Stomach (tissue), 9 donors: ENCODE measurements around the gene GCGR. TPM values are rescaled to one million over a fixed set of nuclear protein-coding genes. Genes with fewer than 3 reads are reported as not detected.

ENCODE experiments used
- DNase-seq, 2 donors: peaks; one replicate each; pipeline versions ENCODE4 v3.0.0 to v3.0.0-alpha.2; 2013 to 2019
- H3K27ac ChIP-seq, 5 donors: fragments of 200-600 bp in 4 of 5; sonication (generic) in 4 of 5; one replicate each; pipeline ENCODE4 v1.5.1; 2013 to 2019; ENCODE audit warnings: mild to moderate bottlenecking in 1 of 5, moderate library complexity in 1 of 5
- H3K27me3 ChIP-seq, 3 donors: fragments of 200-600 bp; sonication (generic); one replicate each; pipeline ENCODE4 v1.5.1; 2017 to 2019; ENCODE audit warnings: mixed run types in 1 of 3
- H3K36me3 ChIP-seq, 4 donors: fragments of 200-600 bp; sonication (generic); 1 replicate in 3 of 4; 2 replicates in 1 of 4; pipeline ENCODE4 v1.5.1; 2016 to 2019
- H3K4me1 ChIP-seq, 4 donors: fragments of 200-600 bp; sonication (generic); one replicate each; pipeline ENCODE4 v1.5.1; 2016 to 2019
- H3K4me3 ChIP-seq, 4 donors: fragments of 200-600 bp; sonication (generic) in 3 of 4; one replicate each; pipeline ENCODE4 v1.5.1; 2016 to 2019; ENCODE audit warnings: mild to moderate bottlenecking in 1 of 4
- H3K9me3 ChIP-seq, 4 donors: fragments of 200-600 bp; sonication (generic); one replicate each; pipeline ENCODE4 v1.5.1; 2016 to 2019
- CTCF ChIP-seq, 7 experiments: fragments of 450-650 bp in 4 of 7; fragments of 200-600 bp in 3 of 7; sonication (generic) in 3 of 7; IDR thresholded peaks; one replicate each; pipeline ENCODE4 v1.5.1; 2016 to 2019; ENCODE audit warnings: antibody characterized with exemption in 7 of 7, control low read depth in 2 of 7, mild to moderate bottlenecking in 1 of 7
- EP300 ChIP-seq: sonication (generic); formaldehyde crosslinking; IDR thresholded peaks from one replicate; pipeline ENCODE4 v1.6.1; 2017; ENCODE audit warnings: antibody characterized with exemption
- POLR2A ChIP-seq, 4 donors: fragments of 450-650 bp; IDR thresholded peaks; one replicate each; pipeline ENCODE4 v1.6.1; 2016; ENCODE audit warnings: antibody characterized with exemption in 4 of 4, control low read depth in 2 of 4, mild to moderate bottlenecking in 1 of 4, moderate library complexity in 1 of 4
- POLR2AphosphoS5 ChIP-seq, 3 donors: sonication (generic); formaldehyde crosslinking; IDR thresholded peaks; one replicate each; pipeline ENCODE4 v1.6.1; 2016; ENCODE audit warnings: antibody characterized with exemption in 3 of 3
- WGBS, 5 donors: extraction: QIAGEN DNeasy Blood & Tissue Kit in 3 of 5; methylation state at CpG; one replicate each; pipeline versions ENCODE4 v1.1.5 to v1.1.7; 2013 to 2018; 5-methylcytosine and 5-hydroxymethylcytosine counted together
- intact Hi-C: fragments of 100-400 bp; cut with DNase I; formaldehyde crosslinking; loops from one replicate; pipeline ENCODE4 v1.15.1; 2023; ENCODE audit warnings: low total_unique reads
- polyA plus RNA-seq, 3 donors: library from polyadenylated mRNA; stranded (reverse); fragments of 200-250 nt; gene quantifications; one replicate each; pipeline ENCODE4 v1.2.3, GENCODE V29; 2013
- total RNA-seq, 5 donors: library from RNA; depleted of rRNA; stranded (reverse); fragments of >200 nt; gene quantifications; one replicate each; pipeline versions ENCODE4 v1.1.0 to v1.2.3, GENCODE V29; 2014 to 2016
- donor health status: healthy with polysubstance abuse.
- donor health status: Bipolar disorder and iron deficiency.
- donor health status: healthy.

The GCGR gene
- total and polyA plus RNA-seq, 8 donors = 0.38 to 0.55 TPM; not detected in 6

GRCh38 chr17:81801327-81801726, 2.6 kb upstream of the GCGR start:
- TF ChIP-seq POLR2A (IDR thresholded peaks at IDR 0.05) (no peak), EP300 (no peak), POLR2AphosphoS5 (IDR thresholded peaks at IDR 0.05) (no peak)
- H3K4me3 ChIP-seq = no peak overlapping the region
- intact Hi-C loops = no loop called here
- H3K36me3 ChIP-seq = no peaks in the 10 kb centered on the region
- no peak overlapping the region for H3K27ac ChIP-seq
- DNase-seq = no peak
- H3K9me3 ChIP-seq = no peaks in the 10 kb centered on the region
- peaks cover 18 to 29% (median 24%) of the 10 kb centered on the region in 4 donors for H3K4me1 ChIP-seq
- WGBS, 5 donors = 83 to 92% (median 88%) methylated on average over 9 of the region's 9 CpGs
- peaks cover 27 to 69% (median 53%) of the 10 kb centered on the region in 3 donors for H3K27me3 ChIP-seq

- intact Hi-C loops = no loop called here
- Histone ChIP-seq H3K27me3 (peaks cover 27 to 78% (median 61%) of the 10 kb centered on the region in 3 donors), H3K27ac (no peak overlapping the region), H3K9me3 (no peaks in the 10 kb centered on the region), H3K36me3 (no peaks in the 10 kb centered on the region), H3K4me1 (peaks cover 18 to 34% (median 24%) of the 10 kb centered on the region in 4 donors), H3K4me3 (no peak overlapping the region)
- 78 to 84% (median 82%) methylated on average over 9 of the region's 9 CpGs for WGBS, 5 donors
- no peak for DNase-seq
- TF ChIP-seq CTCF (IDR thresholded peaks at IDR 0.05) = no peak
- TF ChIP-seq POLR2A (IDR thresholded peaks at IDR 0.05) = no peak
- no peak for TF ChIP-seq POLR2AphosphoS5 (IDR thresholded peaks at IDR 0.05)
- TF ChIP-seq EP300 = no peak
These were observed 1.7 kb upstream of the GCGR start for GRCh38 chr17:81802048-81802758.

GRCh38 chr17:81802856-81803643, 900 bp upstream of the GCGR start:
- WGBS, 5 donors = 31 to 45% (median 36%) methylated on average over 13 to 26 of the region's 26 CpGs
- H3K36me3 ChIP-seq = no peaks in the 10 kb centered on the region
- H3K9me3 ChIP-seq = no peaks in the 10 kb centered on the region
- H3K4me1 ChIP-seq = peaks cover 18 to 34% (median 24%) of the 10 kb centered on the region in 4 donors
- TF ChIP-seq POLR2AphosphoS5 (IDR thresholded peaks at IDR 0.05) (no peak), EP300 (no peak), CTCF (IDR thresholded peaks at IDR 0.05) (no peak), POLR2A (IDR thresholded peaks at IDR 0.05) (no peak)
- peaks cover 27 to 83% (median 70%) of the 10 kb centered on the region in 3 donors for H3K27me3 ChIP-seq
- no peak overlapping the region for H3K4me3 ChIP-seq
- intact Hi-C loops = no loop called here
- H3K27ac ChIP-seq = no peak overlapping the region
- no peak for DNase-seq

- intact Hi-C loops = no loop called here
- no peak for DNase-seq
- WGBS, 5 donors = 3 to 6% (median 4%) methylated on average over 24 to 65 of the region's 65 CpGs
- no peak for TF ChIP-seq CTCF (IDR thresholded peaks at IDR 0.05)
- no peak for TF ChIP-seq EP300
- TF ChIP-seq POLR2AphosphoS5 (IDR thresholded peaks at IDR 0.05) = no peak
- no peak for TF ChIP-seq POLR2A (IDR thresholded peaks at IDR 0.05)
- peaks cover 27 to 97% (median 84%) of the 10 kb centered on the region in 3 donors for H3K27me3 ChIP-seq
- no peak overlapping the region for H3K27ac ChIP-seq
- no peaks in the 10 kb centered on the region for H3K36me3 ChIP-seq
- H3K4me3 ChIP-seq = peak overlapping the region in 3 of 4 donors; percentile 19 to 32 (median 28)
- no peaks in the 10 kb centered on the region for H3K9me3 ChIP-seq
- peaks cover 18 to 34% (median 24%) of the 10 kb centered on the region in 4 donors for H3K4me1 ChIP-seq
These were observed 829 bp downstream of the GCGR start for GRCh38 chr17:81804559-81805399.
